Measurements from ENCODE around the gene TEDC1.
A peak's percentile ranks its signal among the peaks of the same experiment; 100 is the strongest.

TEDC1 gene

DNA sequence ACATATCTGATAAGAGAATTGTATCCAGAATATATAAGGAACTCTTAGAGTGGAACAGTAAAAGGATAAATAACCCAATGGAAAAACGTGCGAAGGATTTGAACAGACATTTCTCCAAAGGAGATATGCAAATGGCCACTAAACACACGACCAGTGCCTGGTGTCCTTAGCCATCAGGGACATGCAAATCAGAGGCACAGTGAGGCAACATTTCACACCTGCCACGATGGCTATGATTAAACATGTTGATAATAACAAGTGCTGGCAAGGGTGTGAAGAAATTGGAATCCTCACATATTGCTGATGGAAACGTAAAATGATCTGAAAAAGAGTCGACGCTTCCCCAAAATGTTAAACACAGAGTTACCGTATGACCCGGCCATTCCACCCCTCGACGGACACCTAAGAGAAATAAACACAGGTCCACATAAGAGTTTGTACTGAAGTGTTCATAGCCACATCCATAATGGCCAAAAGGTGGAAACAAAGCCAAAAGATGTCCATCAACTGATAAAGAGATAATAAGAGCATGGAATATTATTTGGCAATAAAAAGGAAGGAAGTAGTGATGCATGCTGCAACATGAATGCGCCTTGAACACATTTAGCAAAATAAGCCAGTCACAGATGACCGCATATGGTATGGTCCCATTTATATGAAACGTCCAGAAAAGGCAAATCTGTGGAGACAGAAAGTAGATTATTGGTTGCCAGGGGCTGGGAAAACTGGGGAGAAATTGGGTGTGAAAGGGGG is 29.1 kb downstream of the TEDC1 start:
- TF ChIP-seq, protein P1, sequence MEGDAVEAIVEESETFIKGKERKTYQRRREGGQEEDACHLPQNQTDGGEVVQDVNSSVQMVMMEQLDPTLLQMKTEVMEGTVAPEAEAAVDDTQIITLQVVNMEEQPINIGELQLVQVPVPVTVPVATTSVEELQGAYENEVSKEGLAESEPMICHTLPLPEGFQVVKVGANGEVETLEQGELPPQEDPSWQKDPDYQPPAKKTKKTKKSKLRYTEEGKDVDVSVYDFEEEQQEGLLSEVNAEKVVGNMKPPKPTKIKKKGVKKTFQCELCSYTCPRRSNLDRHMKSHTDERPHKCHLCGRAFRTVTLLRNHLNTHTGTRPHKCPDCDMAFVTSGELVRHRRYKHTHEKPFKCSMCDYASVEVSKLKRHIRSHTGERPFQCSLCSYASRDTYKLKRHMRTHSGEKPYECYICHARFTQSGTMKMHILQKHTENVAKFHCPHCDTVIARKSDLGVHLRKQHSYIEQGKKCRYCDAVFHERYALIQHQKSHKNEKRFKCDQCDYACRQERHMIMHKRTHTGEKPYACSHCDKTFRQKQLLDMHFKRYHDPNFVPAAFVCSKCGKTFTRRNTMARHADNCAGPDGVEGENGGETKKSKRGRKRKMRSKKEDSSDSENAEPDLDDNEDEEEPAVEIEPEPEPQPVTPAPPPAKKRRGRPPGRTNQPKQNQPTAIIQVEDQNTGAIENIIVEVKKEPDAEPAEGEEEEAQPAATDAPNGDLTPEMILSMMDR (IDR thresholded peaks at IDR 0.05; ENCODE audit: control insufficient read depth, extremely low read depth, insufficient read depth): no peak
- DNase-seq (ENCODE audit: low read depth): no peak
- H3K4me3 ChIP-seq (ENCODE audit: low read depth, low read length): no peak overlapping the region

DNA sequence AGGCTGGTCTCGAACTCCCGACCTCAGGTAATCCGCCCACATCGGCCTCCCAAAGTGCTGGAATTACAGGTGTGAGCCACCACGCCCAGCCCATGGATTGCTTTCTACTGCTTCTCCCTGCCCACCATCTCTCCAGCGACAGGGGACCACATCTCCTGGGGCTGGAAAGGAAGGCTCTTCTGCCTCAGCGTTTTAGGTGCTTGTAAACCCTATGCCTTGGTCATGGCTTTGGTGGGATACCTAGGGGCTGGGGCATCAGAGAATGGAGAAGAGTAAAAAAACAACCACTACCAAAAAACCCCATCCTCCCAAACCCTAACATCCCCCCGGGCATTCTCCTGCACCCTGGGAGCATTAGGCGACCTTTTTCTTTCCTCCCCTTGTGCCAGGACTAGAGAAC is 34.3 kb downstream of the TEDC1 start:
- no peak overlapping the region for H3K4me3 ChIP-seq (ENCODE audit: low read depth, low read length)
- TF ChIP-seq, protein P1 (IDR thresholded peaks at IDR 0.05; ENCODE audit: control insufficient read depth, extremely low read depth, insufficient read depth): no peak
- DNase-seq (ENCODE audit: low read depth): no peak

DNA sequence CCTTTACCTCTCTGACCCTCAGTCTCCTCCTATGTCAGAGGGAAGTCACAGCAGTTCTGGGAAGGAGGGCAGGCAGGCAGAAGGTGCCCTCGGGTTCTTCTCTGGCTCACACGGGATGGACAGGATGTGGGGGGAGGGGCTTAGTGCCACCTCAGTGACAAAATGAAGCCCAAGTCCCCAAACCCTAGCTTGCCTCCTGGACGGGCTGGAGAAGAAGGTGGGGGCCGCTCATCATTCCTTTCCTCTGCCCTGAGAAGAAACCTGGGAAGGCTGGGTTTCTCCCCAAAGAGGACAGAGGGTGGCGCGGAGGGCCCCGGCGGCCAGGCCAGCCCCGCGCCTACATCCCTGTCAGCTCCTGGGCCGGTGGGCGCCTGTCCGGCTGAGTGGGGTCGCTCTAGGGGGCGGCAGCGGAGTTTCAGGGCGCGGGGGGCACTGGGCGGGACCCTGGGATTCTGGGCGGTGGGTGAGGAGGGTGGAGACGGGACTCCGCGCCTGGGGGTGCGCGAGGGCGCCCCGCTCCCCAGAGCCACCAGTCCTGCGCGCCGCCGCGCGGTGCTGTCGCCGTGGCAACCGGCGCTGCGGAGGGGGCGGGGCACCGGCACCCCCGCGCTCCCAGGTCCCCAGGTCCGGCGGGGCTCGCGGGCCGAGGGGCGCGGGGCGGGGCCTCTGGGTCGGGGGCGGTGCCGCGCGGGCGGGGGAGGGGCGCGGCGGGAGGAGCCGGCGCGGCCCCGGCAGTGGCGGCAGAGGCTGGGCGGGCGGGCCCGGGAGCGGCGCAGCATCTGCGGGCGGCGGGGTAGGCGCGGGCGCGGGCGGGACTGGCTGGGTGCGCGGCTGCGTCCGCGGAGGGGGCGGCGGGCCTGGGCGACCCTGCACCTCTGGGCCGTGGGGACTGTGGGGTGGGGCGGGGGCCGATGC is 35.1 kb downstream of the TEDC1 start, which contains the start of gene TMEM121:
TMEM121 (plus strand) TSS at position 723 of the 915 bp plus-strand sequence. CDS start 2,252 bp downstream, outside the sequence.
- TF ChIP-seq, protein P1 (IDR thresholded peaks at IDR 0.05; ENCODE audit: control insufficient read depth, extremely low read depth, insufficient read depth): no peak
- no peak for DNase-seq (ENCODE audit: low read depth)
- peak within 1 kb of the TSS; percentile 53 for H3K4me3 ChIP-seq (ENCODE audit: low read depth, low read length)

DNA sequence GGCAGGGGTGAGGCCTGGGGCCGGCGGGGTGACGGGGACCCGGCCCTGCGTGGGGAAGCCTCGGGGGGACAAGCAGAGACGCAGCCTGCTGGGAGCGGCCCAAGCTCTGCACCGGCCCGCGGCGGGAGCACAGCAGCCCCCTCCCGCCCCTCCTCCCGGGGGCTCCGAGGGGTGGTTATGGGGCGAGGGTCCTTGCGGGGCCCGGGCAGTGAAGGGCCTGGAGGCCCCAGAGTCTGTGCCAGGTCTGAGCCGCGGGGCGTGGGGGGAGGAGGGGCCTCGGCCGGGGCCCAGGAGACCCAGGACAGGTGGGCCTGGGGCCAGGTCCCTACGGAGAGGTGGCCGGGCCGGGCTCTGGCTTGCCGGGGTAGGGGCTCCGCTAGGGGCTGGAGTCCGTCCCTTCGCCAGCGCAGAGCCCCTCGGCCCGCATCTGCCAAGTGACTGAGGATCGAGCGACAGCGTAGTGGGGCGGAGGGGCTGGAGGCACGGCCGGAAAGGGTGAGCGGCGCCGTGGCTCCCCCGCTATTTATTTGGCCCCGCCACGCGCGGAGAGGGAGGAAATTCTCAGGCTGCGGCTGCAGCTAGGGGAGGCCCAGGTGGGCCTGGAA is 35.8 kb downstream of the TEDC1 start:
- H3K4me3 ChIP-seq (ENCODE audit: low read depth, low read length): peak overlapping the region; percentile 53
- no peak for DNase-seq (ENCODE audit: low read depth)
- TF ChIP-seq, protein P1 (IDR thresholded peaks at IDR 0.05; ENCODE audit: control insufficient read depth, extremely low read depth, insufficient read depth): no peak

DNA sequence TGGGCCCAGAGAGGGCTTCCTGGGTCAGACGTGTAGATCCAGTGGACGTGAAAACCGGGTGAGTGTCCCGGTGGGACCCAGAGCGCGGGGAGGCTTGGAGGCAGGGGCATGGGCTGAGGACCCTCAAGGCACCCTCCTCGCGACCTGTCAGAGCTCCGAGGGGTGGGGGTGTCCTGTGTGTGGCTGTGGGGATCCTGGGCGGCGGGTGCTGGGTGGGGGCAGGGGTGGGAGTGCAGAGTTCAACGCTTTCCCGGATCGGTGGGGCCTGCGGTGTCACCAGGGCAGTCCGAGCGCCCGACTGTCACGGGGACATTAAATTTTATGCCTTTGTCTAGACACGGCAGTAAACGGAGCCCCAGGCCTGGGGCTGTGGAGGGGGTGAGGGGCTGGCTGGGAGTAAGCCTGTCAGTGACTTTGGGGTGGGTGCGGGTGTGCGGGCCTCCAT is 36.4 kb downstream of the TEDC1 start:
- no peak for DNase-seq (ENCODE audit: low read depth)
- H3K4me3 ChIP-seq (ENCODE audit: low read depth, low read length): peak overlapping the region; percentile 53
- TF ChIP-seq, protein P1 (IDR thresholded peaks at IDR 0.05; ENCODE audit: control insufficient read depth, extremely low read depth, insufficient read depth): no peak

DNA sequence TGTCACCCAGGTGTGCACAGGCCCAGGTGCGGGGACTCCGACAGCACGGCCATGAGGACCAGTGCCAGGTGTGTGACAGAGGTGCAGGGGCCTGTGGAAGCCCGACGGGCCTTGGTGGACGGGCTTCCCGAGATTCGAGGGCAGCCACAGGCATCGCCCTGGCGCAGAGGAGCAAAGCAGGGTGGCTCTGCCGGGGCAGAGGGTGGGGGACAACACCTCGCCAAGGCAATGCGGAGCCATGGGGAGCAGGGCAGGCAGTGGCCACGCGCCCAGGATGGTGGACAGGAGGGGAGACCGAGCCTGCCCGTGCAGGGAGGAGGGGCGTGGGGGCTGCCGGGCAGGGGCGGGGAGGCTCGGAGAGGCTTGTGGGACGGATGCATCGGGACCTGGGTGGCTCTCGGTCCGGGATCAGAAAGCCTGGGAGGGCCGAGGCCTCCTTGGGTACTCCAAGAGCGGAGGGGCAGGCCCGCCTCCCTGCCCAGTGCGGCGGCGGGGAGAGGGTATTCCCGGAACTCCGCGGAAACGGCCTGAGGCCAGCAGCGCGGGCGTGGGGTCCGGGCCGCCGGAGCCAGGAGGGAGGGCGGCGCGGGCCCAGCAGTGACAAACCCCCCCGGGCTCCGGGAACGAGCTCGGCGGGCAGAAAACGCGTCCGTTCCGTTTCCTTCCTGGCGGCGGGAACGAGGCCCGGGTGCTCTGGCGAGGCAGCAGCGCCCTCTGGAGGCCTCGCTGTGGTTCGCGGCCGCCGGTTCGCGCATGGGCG is 37.0 kb downstream of the TEDC1 start:
- TF ChIP-seq, protein P1 (IDR thresholded peaks at IDR 0.05; ENCODE audit: control insufficient read depth, extremely low read depth, insufficient read depth): peak; percentile 99
- H3K4me3 ChIP-seq (ENCODE audit: low read depth, low read length): peak overlapping the region; percentile 43

More for the DNA sequence above, 37.0 kb downstream of the TEDC1 start:
- no peak for DNase-seq (ENCODE audit: low read depth)

Data from LNCaP clone FGC (cell line).